Lower leg skin (tissue), 3 donors: Measurements from ENCODE around the gene SCT.

Experiments used
- CTCF ChIP-seq, 3 donors: fragments of 450-650 bp; IDR thresholded peaks; one replicate each; pipeline ENCODE4 v1.5.1; 2016; ENCODE audit warnings: antibody characterized with exemption in 3 of 3, mild to moderate bottlenecking in 3 of 3, moderate library complexity in 2 of 3
- POLR2A ChIP-seq, 2 donors: fragments of 450-650 bp; IDR thresholded peaks; one replicate each; pipeline ENCODE4 v1.6.1; 2016 to 2017; ENCODE audit warnings: antibody characterized with exemption in 2 of 2, mild to moderate bottlenecking in 1 of 2, moderate library complexity in 1 of 2

DNA sequence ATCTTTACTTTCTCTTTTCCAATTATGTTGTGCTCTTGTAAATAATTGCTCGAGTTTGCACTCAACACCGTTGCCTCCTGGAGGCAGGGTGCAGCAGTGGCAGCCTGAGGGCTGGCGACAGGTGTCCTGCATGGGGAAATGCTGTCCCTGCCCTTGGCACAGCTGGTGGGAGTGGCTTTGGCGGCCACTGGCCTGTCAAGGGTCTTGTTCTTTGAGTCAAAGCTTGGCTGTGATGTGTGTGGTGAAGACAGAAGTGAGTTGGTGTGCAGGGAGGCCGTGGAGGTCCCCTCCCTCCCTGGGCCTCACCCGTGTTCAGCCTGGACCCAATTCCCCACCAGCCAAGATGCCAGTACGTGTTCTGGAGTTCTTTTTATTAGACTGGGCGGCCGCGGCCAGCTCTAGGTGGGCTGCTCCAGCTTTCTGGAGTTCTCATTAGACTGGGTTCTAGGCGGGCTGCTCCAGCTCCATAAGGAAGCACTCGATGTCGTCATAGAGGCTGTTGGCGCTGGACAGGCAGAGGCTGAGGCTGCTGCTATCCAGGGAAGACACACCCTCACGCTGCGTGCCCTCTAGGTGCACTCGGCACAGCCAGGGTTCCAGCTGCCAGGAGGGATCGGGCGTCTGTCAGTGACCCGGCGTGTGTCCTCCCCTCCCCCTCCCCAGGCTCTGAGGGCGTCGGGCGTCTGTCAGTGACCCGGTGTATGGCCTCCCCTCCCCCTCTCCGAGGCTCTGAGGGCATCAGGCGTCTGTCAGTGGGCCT lies 14.6 kb downstream of the SCT start:
- TF ChIP-seq POLR2A (IDR thresholded peaks at IDR 0.05): no peak
- no peak for TF ChIP-seq CTCF (IDR thresholded peaks at IDR 0.05)
